GM19035 (cell line): ENCODE measurements around the gene ARHGEF6.
"Not testable (repeated sequence)": the region's sequence is repeated elsewhere in the genome, so short reads cannot be mapped to it uniquely, and the experiment has no call there.

Source experiments
- ATAC-seq: cut with Tn5 transposase; IDR thresholded peaks from one replicate; pipeline ENCODE4 v1.9.1; 2021; ENCODE audit not compliant: unreplicated experiment

The ARHGEF6 gene

DNA sequence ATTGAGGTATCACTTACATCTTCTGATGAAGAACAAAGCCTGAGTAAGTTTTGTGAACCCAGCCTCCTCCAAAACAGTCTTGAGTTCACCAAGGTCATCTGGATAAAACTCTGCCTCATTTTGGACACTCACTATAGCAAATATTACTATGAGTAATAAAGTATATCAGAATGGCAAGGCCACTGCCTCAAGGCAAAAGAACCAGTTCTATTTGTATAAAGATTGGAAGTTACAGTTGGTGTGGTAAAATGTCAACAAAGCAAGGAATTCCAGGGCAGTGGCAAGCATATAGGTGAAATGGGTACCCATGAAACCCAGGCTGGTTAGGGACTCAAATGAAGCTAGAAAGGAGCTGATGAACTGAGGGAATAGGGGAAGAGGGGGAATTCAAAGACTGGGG, 2.4 kb upstream of the ARHGEF6 start:
- ATAC-seq, result no peak

DNA sequence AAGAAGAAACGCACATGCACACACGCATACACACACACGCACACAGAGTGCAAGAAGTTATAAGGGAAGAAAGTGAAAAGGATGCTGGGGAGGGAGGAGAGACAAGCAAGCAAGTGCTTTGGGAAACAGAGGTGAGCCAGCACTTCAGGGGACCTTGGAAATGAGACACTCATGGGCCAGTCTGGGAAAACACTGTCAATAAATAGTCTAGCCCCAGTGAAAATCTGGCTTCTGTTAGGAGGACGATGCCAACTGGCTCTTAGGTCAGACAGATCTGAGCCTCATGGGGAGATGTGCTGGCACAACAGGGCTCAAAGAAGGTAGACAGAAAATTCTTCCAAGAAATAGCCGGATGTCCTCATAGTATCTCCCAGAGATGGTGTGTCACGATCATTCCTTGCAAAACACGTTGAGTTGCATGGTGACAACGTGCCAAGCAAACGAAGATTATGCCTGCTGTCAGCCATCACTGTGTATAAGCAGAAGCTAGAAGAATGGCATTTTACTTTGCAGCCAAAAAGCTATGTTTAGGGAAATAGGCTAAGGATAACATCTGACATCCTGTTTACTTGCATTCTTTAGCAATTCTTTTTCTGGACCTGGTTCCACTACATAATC, 557 bp upstream of the ARHGEF6 start:
- ATAC-seq, result no peak

DNA sequence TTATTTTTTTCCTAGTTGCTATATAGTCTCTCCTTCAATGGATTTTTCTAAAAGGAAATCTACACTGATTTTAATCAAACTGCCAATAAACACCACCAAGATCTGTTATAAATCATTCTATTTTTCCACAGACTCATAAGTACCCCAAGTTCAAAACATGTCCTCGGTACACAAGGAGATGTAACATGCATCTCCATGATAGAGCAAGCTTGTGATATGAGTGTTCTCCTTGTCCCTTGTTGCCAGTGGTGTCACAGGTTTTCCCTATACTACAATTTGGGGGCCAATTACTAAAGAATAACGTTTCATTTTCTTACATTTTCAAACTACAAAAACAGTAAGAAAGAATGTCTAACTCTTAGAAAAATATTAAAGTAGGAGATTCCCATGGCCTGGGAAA, 491 bp downstream of the ARHGEF6 start:
- no peak for ATAC-seq

DNA sequence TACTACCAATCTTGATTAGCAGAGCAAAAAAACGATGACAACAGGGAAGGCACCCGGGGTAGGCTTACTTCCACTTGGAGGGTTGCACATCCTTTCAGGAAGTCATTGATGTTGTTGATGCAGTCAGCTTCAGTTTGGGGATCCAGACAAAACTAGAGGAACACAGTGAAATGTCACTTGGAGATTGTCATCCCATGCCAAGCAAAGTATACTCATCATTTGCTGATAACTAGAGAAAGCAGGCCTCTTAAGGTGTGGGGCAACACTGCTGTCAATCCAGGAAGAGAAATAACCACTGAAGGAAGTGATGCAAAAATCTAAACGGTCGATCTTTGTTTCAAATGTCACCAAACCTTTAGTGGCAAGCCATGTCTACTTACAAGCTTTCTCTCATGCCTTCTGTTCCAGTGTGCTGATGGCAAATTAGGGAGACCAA, 1.4 kb downstream of the ARHGEF6 start:
- no peak for ATAC-seq

DNA sequence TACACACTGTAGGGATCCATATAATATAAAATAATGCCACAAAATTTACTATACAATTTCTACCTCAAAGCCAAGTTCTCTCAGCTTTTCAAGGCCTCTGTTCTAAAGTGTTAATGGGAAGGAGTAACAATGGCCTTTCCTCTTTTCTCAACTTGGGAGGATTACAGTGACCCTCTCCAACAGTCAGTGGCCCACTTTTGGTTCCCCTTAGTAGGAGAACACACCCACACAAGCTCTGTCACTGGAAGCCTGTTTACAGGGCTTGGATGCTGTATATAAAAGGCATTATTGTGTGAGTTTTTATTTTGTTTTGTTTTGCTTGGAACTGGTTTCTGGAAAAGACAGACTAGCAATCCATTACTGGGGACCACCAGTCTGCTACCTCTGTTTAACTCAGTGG, 1.8 kb downstream of the ARHGEF6 start:
- no peak for ATAC-seq

DNA sequence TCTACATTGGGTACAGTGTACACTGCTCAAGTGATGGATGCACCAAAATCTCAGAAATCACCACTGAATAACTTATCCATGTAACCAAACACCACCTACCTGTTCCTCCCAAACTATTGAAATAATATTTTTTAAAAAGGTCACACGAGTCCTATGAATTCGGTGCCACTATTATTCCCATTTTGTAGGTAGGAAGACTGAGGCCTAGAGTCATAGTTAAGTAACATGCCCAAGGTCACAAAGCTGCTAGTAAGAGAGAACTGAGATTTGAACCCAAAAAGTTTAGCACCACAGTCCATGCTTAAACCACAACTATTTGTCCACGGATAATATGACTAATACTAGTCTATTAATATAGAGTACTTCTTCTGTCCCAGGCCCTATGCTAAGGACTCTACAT, 2.7 kb downstream of the ARHGEF6 start:
- no peak for ATAC-seq

DNA sequence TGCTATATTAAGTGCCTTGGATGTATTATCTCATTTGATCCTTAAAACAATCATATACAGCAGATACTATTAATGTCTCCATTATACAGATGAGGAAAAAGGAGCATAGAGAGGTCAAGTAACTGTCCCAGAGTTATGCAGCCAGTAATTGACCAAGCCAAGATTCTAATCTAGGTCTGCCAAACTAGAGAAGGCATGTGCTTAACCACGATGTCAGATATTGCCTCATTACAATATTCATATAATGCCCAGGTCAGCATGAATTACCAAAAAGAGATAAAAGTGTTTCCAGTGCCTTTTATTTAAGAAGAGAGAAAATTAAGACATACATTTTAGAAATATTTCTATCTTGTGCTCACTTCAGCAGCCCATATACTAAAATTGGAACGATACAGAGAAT, 7.1 kb downstream of the ARHGEF6 start:
- ATAC-seq, result no peak

DNA sequence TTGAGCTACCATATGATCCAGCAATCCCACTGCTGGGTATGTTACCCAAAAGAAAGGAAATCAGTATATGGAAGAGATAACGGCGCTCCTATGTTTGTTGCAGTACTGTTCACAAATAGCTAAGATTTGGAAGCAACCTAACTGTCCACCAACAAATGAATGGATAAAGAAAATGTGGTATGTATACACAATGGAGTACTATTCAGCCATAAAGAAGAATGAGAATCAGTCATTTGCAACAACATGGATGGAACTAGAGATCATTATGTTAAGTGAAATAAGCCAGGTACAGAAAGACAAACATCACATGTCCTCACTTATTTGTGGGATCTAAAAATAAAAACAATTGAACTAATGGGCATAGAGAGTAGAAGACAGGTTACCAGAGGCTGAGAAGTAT, 8.9 kb downstream of the ARHGEF6 start:
- ATAC-seq, result not testable (repeated sequence)

DNA sequence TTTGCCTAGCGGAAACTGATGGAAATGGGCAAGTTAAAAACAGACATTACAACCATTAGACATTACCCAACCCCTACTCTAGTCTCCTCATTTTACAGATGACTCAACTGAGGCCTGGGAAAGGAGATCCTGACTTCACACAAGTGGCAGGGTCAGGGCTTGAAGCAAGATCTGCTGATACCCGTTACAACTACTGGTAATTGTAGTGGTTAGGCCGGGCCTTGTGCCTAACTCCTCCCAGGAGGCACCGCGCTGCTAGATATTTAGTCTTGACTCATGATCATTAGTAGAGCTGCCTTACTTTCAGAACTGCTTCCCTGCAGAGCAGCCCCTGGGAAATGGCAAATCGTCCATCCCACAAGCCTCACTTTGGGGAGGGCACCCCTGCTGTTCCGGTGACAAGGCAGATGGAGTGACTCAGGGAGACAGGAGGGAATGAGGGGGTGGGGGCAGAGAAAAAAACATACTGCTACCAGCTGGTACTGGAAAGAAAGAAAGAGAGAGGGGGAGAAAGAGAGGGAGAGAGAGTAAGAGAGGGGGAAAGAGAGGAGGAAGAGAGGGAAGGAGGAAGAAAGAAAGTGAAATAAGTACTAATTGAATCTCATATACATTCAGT, 12.2 kb downstream of the ARHGEF6 start:
- ATAC-seq, result peak; percentile 37

DNA sequence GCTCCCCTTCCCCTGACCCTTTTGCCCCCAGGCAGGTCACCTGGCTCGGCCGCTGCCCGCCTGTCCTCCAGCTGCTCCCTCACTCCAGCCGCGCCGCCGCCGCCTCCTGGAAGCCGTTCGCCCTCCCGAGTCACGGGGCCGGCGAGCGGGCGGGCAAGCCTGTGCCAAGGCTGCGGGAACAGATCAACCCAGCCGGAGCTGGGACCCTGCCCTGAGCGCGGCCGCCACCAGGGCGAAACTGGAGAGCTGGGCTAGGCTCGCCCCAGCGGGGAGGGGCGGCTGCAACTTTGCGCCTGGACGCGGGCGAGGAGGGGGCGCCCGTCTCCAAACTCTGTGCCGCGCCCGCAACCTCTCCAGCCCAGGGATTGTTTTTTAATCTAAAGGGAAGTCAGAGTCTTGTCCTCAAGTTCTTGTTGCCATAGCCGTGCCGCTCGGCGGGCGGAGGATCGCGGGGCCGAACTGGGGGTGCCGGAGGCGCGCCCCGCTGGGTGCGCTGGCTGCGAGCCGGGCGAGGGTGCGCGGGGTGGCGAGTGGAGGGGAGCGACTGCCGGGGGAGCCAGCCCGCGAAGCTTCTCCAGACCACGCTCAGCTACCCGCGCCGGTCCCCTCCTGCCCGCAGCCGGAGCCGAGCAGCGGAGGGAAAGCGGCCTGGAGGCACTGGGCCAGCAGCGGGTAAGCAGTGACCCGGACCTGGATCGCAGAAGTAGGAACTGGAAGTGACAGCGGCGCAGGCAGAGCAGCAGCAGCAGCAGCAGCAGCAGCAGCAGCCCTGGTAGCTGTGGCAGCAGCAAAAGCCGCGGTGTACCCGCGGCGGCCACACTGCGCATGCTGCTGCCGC, 13.4 kb downstream of the ARHGEF6 start:
- peak; percentile 74 for ATAC-seq

DNA sequence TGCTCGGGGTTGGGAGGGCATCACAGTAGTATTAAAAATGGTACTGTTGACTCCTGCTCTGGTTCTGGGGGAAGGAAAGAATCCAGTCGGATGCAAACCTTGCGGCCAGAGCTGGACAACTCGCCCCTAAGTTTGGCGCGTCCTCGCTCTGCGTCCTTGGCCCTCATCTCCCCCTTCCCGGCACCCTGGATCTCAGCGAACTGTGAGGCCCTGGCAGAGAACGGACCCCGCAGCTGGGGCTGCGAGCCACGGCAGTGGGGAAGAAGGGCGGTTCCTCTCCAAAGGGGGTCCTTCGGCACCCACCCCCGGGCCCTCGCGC, 14.0 kb downstream of the ARHGEF6 start:
- no peak for ATAC-seq

DNA sequence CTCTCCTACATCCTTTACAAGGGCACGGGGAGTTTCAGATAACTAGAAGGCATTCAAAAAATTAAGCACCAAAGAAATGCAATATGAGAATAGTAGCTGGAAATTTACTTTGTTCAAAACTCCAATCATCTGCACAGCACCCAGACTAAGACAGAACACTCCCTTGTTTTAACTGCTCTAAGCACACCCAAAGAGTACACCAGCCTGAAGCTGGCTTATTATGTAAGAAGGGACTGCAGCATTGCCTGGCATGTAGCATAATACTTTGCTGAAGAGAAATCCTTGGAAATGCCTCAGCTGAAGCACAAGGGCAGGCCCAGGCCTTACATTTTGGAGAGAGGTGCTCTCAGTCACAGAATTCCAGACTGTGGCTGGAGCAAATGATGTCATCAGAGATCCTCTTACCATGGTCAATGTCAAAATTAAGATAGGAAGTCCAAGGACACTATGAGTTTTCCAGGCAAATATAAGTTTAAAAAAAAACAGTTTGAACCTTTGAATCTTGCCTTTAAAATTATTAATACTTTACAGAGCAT, 14.8 kb downstream of the ARHGEF6 start:
- ATAC-seq, result no peak

DNA sequence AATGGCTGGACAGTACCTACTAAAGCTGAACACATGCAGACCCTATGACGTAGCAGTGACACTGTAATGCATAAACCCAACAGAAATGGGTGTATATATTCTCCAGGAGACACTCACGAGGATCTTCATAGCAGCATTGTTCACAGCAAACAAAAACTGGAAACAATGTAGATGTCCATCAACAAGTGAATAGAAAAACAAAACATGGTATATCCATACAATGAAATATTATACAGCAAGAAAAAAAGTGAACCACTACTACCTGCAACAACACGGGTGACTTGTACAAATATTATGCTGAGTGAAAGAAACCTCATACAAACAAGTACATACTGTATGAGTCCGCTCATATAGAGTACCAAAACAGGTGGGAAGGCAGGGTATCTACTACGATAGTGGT, 16.5 kb downstream of the ARHGEF6 start:
- no peak for ATAC-seq

DNA sequence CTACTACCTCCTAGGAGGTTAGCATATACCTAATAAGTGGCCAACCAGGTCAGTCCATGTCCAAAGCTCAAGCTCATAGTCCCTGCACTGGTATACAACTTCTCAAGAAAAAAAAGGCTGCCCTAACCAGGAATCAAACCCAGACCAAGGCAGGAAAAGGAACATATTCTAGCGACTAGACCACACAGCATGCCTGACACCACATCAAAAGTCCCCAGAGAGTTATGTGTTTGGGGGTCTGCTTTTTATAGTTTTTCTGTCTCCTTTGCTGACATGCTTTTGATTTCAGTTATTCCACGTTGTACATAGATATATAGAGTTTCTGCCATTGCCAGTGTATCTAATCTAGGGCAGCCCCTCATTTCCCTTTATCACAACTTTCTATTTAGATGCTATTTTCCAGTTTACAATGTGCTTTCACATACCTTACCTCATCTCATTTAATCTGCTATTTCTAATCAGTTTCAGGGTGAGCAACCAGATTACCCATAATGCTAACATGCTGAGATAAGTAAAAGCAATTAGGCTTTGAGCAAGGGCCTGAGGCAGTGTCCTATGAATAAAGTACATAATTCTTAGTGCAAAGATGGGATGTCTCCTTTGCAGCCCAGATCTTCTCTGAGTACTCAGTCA, 17.8 kb downstream of the ARHGEF6 start:
- ATAC-seq, result no peak

DNA sequence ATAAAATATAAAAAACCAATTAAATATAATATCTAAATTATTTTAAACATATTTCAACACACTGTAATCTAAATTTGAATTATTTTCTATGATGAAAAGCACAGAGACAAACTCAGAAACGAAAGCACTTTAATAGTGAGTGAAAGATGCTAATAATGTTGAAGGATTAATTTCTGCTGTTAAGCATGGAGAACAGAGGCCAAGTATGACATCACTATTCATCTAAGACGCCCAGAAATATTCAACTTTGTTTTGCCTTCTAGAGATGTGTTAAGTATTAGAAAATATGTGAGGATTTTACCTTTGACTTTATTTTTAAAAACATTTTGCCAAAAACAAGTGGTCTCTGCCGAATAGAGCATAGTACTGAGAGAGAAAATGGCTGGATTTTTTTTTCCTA, 19.3 kb downstream of the ARHGEF6 start:
- no peak for ATAC-seq

DNA sequence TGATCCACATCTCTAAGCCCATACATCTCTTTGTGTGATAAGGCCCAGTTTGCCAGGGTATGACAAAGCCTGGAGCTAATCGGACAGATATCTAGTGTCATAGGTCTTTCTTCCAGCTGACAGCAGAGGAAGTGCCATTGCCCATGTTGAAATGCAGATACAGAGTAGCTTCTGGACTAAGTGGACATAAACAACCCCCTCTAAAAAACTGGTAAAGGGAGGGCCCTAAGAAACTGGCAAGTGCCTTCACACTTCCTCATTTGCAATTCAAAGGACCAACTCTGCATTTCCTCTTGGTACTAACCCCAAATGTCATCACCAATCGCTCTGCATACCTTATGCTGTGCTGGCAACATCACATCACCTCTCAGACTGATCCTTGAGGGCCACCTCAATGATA, 20.8 kb downstream of the ARHGEF6 start:
- ATAC-seq, result peak; percentile 64

DNA sequence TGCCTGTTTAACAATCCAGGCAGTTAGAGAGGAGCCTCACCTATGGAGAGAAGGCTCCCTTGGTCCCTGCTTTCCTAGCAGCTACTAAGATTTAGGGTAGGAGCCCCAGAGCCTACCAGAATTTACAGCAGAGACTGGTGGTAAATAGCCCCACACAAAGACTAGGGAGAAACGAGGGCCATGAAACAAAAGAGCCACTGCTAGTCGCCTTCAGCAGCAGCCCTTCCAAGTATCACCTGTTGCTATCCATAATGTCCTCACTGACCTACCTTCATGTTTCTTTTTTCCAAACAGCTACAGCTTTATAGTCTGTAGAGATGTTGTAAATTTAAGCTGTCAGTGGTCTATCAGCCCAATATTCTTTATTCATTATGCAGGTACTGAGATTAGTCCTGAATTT, 25.3 kb downstream of the ARHGEF6 start:
- no peak for ATAC-seq

DNA sequence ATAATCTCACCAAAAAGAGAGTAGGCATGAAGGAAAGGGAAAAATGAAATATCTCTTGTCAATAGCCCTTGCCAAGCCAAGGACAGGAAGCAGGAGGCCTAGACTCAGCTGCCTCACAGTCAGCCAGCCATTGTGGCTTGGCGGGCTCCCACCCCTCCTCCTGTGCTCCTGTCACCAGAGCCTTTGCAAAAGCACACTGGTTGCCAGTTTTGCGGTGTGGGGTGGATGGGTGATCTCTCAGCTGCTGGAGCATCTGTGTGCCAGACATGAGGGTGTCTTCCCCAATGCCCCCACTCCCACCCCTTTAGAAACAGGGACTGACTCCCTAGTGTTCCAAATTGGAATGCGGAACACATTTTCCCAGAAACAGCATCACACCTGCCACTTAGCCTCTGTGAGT, 26.1 kb downstream of the ARHGEF6 start:
- no peak for ATAC-seq

DNA sequence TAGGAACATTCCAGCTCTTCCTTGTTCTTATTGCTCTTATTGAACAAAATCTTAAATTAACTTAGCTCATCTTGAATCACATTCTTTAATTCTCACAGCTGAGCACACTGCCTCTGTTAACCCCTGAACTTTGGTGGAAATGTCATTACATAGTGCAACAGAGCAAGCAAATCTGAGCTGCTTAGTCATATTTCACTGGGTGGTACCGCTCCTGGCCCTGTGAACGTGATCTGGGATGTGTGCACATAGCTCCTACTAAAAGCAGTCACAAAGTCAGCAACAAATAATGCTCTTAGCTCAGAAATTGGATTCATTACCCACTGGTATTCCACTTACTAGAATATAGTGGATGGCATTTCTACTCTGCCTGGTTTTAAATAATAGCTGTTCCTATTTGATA, 27.9 kb downstream of the ARHGEF6 start:
- no peak for ATAC-seq

DNA sequence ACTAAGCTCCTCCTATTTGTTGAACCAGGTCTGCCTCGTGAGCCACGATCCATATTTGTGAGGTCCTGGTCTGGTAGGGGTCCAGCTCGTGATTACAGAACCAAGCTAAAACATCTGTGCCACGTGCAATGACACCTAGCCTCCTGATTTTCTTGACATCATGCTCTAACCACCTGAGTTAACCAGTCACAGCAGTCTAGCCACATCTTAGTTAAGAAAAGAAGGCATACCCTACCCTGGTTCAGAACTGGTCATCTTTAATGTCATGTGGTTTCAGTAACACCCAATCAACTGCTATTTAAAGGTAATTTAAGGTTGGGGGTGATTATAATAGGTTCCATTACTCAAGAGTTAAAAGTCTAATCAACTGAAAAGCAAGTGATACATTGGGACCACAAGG, 28.4 kb downstream of the ARHGEF6 start:
- no peak for ATAC-seq

DNA sequence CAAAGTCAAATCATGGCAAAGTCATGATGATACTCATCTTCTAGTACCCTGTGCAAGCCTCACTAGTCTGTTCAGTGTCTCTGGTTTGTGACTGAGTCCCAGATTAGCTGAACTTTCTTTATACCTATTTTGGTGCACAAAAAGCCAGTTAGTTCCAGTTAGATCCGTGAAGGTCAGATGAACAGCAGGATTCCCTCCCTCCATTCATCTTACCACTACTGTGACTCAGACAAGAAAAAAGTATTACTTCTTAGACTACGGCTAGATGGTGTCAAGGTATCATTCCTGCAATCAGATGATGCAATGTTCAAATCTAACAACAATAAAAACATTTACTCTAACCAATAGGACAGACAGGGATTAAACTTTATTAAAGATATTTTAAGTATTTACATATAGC, 30.4 kb downstream of the ARHGEF6 start:
- no peak for ATAC-seq
